Measurements from ENCODE around the gene SOX6. TPM values are rescaled to one million over a fixed set of nuclear protein-coding genes. Genes with fewer than 3 reads are reported as not detected.
"Not testable (repeated sequence)": the region's sequence is repeated elsewhere in the genome, so short reads cannot be mapped to it uniquely, and the experiment has no call there.

Gene SOX6
- total RNA-seq, 1 donor from 2014 or later, result not detected

DNA sequence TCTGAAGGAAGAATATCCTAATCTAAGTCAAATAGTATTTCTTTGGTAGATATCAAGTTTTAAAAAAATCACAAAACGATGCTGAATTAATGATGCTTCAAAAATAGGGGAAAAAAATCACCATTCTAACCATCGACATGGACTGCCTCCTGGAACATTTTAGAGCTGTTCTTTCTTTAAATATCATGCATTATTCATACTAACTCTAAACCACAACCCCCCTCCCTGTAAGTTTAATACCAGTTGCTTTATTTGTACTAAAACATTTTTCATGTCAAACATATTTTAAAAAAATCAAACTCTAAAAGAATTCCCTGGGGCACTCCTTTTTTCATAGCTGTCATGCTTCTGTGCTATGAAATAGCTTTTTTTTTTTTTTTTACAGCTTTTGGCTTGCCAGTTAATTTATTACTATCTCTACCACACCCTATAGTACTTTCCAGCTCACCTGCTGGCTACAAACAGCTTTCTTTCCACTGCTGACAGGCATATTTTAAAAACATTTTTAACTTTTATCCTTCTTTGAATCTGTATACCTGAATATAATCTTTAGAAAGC, 256.9 kb downstream of the SOX6 start:
- intact Hi-C loops (cut with micrococcal nuclease), result no loop called here

DNA sequence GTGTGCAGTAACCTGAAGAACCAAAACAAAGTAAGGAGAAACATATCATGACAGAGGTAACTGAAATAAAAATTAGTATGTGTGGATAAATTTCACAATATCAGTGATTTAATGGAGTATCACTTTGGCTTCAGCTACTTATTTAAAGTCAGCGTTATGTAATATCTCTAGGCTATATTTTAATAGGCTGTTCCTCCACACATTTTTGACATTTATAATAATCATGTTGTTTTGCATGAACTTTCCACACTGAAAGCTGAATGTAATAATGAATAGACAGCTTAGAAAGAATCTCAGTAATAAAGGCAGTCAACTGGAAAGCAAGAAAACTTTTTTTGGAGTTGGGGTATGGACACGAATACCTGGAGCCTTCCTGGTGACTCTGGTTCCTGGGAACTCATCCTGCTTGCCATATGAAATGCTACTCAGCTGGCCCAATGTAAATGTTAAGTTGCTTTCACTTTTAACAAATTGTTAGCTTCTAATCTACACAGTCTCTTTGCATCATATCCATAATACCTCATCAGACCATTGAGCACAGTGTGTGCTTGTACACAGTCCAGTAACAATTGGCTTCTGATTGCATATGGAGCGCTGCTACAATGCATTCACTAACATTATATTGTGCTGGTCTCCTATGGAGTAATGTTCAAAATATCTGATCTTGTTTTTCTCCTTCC, 257.7 kb downstream of the SOX6 start:
- intact Hi-C loops (cut with micrococcal nuclease), result no loop called here

DNA sequence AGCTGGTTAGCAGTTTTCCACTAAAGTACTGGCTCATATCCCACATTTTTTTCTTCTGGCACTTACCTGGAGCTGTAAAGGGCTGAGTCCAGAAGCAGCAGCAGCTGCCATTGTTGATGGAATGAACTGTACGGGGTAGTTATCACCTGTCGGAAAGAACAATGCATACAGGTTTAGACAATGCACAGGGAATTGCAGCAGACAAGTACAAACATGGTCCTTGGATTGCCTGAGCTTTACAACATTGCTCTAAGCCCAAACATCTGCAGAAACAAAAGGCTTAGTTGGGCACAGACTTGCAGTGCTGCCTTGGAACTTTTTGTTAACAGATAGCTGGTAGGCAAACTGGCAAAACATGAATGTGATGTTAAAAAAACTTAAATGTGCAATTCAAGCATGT, 258.8 kb downstream of the SOX6 start:
- intact Hi-C loops (cut with micrococcal nuclease), result no loop called here

DNA sequence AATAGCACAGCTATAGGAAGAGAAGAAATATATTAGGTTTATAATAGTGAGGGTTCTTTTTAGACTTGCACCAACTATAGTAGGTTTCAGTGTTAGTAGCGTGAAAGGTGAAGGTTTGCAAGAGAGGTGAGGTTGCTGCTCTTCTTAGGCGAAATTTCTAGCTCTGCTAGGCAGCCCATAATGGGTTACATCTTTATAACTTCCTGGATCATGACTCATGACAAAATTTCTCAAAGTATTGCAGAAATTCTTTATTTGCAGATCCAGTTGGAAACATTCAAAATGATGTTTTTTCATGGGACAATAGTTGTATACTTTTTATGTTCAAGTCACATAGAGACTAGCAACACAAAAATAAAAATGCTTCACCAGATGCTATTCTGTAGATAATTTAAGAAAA, 260.0 kb downstream of the SOX6 start:
- intact Hi-C loops (cut with micrococcal nuclease), result no loop called here

DNA sequence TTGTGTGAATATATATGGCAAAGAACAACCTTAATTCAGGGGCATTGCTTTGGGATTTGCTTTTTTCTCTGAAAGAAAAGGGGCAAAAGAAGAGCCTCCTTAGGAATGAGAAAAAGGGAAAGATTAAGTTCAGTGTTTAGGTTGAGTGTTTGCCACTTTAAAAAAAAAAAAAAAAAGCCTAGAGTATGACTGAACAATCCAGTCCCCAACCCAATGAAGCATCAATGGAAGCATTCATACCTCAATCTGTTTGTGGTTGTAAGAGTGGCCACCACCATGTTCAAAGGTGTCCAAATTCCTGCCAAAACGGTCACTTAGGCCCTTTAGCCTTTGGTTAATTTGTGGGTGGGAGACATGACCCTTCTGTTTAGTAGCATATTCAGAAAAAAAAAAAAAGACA, 260.6 kb downstream of the SOX6 start:
- intact Hi-C loops (cut with micrococcal nuclease), result no loop called here

DNA sequence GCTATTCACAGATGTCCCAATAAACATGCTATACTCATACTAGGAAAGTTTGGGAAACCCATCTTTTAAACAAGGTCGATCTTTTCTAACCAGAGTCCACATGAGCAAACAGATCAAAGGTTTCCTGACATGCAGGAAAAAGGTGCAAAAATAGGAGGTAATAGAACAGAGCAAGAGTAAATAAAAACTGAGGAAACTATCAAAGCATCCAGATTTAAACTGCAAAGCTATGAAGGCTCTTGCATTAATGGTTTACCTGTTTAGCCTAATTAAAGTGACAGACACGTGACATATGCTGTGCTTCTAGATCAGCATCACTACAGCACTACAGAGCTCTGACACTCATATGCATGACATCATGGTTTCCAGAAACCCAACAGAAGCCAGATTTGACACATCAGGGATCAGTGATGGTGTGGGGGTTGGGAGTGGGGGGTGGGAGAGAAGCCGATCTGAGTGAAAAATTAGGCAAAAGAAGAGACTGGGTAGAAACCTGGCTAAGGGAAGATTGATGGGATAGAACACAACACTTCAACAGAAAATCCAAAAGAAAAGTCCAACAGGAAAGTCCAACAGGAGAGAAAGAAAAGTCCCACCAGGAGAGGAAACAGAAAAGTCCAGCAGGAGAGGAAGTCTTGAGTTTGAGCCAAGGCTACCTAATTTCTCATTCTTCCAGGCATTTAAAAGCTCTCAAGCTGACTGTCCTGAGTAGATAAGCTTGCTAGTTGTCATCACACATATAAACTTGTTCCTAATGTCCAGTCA, 262.3 kb downstream of the SOX6 start:
- intact Hi-C loops (cut with micrococcal nuclease), result no loop called here

DNA sequence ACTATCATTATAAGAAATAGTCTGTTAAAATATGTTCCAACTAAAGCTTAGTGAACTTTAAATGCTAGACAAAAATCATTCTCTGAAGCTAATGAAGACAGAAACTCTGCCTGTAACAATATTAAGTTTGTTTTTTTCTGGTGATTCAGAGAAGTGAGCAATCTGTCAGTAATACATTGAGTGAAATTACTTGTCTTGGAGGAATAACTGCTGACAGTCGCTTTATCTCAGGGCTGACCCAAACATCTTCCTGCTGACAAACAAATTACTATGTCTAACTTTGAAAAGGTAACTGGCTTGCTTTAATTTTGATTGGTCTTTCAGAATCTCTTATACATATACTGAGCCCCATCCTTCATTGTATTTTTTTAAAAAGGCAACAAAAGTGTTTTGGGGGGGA, 264.5 kb downstream of the SOX6 start:
- intact Hi-C loops (cut with micrococcal nuclease), result no loop called here

DNA sequence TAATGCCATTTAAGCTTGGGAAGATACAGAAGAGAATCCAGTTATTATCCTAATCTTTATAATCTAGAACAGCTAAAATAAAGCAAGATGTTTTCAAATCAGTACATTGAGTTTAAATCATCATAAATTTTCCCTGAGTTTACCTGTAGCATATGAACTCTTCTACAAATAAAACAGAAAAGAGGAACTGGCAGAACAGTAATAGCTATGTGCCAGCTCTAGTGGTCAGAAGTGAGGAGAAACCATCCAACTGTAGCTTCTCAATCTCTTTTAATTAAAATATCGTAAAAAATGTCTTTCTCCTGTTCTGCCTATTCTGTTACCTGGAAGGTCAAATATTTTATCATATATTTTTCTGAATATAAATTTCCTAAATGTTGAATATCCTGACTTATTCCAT, 266.9 kb downstream of the SOX6 start:
- intact Hi-C loops (cut with micrococcal nuclease), result no loop called here

DNA sequence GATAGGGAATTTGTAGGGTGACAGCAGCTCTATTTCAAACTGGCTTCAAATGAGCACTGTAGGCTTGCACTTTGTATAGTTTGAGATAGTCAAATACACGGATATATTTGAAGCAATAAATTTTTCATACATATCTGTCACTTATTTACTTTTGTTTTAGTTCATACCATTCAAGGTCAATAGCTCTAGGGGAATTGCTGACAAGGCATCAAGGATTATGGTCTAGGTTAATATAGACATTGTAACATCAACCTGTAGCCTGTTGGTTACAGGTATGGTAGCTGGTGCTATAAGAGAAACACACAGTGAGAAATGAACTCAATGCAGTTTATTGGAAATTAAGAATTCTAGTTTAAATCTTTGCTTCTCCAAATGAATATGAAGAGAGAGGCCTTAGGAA, 267.6 kb downstream of the SOX6 start:
- intact Hi-C loops (cut with micrococcal nuclease), result no loop called here

DNA sequence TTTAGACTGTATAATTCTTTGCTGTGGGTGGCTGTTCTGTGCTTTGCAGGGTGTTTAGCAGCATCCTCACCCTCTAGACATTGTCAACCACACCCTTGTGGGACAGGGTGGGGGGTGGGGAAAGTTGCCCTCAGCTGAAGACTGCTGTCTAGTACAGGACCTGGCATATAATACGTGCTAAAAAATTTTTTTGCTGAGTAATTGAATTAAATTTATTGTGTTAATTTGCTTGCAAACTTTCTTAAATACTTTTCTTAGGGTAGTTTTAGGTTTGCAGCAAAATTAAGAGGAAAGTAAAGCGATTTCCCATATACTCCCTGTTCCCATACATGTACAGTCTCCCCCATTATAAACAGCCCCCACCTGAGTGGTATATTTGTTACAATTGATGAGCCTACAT, 268.5 kb downstream of the SOX6 start:
- intact Hi-C loops (cut with micrococcal nuclease), result no loop called here

DNA sequence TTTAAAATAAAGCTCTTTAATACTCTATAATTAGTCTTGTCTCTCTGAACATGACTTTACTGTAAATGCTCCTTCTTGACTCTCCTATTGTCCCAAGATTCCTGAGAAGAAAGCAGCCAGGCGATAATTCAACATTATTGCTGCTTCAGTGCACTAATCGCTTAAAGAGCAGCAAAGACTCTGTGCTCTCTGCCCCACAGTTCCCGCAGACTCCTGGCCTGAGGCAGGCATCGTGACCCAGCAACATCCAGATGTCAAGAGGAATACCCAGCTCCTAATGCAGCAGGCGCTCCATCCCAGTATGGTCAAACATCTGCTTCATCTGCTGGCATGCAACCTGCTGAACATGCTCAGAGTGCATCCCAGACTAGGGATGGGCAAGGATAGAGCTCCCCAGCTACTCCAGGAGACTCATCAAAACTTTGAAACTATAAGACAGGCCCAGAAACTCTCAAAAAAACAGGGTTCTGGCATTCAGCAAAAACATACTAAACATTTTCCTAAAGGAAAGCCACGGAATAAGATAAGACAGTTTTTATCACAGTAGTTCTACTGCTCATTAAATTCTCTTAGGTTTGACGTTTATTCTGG, 270.0 kb downstream of the SOX6 start:
- intact Hi-C loops (cut with micrococcal nuclease), result no loop called here

DNA sequence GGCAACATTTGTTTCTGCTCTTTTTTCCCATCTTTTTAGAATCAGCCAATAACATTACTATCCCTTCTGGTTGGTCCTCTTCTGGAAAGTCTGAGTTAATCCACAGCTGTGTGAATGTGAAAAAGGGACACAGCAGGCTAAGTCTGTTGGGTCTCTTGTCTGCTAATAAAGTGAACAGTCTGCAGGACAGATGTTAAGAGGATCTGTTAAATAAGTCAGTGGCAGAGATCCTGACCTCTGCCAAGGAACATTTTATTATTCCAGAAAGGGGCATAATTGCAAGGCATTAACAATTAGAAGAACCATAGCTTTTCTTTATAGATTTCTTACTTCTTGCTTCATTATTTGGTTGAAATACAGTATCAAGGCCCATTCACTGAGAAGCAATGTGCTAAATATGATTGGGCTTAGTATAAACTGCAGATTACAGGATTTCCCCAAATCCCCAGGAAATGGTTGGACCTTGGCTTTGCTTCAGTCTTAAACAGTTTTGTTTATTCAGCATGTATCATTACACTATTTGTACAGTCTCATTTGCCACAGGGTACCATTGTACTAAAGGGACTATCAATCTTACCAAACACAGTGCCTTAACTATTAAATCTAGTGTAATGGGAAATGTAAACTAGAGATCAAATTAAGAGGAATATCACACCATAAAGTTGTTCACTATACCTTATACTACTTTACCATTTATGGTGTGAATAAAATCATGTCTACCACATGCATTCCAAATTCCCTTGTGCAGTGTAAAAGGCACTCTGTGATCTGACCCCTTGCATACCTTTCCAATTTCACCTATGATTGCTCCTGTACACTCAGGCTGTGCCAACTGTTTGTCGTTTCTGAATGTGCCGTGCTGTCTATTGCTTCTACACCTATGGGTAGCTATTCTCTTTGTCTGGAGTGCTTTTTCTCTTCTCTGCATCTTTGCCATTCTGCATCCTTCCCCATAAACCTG, 274.0 kb downstream of the SOX6 start:
- intact Hi-C loops (cut with micrococcal nuclease), result no loop called here

DNA sequence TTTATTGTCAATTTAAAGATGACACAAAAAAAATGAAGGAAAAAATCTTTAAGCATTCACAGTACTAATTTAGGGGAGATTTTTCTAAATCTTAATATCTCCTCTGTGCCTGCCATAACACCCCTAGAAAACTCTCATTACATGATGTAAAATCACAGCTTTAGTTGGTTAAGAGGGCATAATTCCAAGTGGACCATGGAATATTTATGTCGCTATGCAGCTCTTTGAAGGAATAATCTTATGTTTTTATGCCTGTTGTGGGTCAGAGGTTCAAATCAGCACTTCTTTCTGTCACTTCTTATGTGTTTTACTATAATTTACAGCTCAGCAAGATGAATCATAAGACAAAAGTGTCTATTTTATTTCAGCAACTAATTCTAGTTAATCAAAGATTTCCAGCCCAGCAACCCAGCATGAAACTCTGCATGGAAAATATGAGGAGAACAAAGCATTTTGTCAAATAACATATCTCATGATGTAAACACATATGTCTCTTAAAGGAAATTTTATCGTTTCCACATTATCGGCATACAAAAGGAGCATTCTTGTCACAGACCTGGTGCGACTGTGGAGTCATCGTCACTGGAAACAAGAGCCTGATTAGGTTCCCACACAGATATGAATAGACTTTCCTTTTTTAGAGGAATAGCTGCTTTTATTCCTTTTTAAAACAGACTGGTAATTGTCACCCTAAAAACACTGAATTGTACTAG, 274.8 kb downstream of the SOX6 start:
- intact Hi-C loops (cut with micrococcal nuclease), result no loop called here

DNA sequence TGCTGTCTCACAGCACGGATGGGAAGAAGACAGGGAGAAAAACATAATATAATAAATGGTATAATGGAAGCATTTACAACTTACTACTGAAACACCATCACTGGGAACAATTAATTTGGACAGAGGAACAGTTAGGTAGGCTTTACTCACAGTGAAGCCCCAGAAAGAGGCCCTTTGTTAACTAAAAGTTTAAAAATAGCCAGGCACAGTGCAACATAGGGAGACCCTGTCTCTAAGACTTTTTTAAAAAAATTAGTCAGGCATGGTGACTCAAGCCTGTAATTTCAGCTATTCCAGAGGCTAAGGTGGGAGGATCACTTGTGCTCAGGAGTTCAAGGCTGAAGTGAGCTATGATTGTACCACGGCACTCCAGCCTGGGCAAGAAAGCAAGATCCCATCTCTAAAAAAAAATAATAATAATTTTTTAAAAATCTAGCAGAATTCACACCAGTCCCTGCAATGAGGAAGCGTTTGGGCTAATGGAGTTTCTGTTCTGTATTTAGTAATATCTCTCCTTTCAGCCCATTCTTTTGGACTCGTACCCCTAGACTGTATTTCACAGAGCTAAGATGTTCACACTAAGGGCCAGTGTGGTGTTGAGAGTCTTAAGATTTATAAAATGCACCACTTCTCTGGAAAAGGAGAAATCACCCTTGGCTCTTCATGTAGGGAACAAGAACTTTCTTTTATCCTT, 275.5 kb downstream of the SOX6 start:
- intact Hi-C loops (cut with micrococcal nuclease), result no loop called here

DNA sequence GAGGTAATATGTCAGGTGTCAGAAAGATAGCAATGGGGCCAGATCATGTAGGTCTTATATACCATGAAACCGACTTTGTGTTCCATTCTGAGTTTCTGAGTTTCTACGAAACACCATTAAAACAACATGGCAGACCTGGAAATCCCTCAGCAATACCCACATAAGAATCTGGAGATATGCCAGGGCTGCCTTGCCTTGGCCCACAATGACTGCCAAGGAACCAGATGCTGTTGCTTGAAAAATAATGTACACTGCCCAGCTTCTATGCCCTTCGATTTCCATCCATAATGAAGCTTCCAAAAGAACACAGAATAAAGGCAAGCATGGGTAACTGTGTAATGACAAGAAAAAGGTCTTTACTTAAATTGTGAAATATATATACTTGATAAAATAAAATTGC, 277.4 kb downstream of the SOX6 start:
- intact Hi-C loops (cut with micrococcal nuclease), result no loop called here

DNA sequence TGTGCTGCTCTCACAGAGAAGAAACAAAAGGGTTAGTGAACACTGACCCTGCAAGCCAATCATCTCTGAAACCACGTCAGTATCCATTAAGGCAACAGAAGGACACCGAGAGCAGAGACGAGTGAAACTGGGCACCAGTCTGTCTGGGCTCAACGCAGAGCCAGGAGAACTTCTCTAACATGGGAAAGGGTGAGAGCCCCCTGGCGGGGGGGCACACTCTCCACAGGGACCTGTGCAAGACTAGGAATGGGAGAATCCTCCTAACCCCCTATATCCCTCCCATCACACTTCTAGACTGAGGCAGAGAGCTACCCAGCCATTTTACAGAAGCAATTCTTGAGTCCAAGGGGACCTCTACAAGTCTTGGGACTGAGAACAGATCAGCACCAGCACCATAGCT, 285.8 kb downstream of the SOX6 start:
- intact Hi-C loops (cut with micrococcal nuclease), result no loop called here

DNA sequence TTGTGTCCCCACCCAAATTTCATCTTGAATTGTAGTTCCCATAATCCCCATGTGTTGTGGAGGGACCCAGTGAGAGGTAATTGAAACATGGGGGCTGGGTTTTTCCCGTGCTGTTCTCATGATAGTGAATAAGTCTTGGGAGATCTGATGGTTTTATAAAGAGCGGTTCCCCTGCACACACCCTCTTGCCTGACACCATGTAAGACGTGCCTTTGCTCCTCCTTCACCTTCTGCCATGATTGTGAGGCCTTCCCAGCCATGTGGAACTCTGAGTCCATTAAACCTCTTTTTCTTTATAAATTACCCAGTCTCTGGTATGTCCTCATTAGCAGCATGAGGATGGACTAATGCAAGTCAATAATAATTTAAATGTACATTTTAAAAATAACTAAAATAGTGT, 289.1 kb downstream of the SOX6 start:
- intact Hi-C loops (cut with micrococcal nuclease), result not testable (repeated sequence)

DNA sequence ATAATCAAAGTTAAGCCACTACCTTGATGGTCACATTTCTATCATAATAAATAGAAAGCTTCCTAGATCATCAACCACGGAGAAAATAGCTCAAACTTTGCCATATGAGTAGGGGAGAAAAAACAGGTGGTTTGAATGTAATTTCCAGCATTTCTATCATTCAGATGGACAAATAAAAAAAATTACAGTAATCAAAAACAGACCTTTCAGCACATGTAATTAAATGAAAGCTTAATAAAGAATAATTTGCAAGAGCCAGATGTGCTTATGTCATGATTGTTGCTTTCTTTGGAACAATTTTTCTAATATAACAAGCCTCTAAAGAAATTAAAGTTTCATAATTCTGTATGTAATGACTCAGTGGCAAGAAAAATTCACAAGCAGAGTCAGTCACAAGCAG, 297.0 kb downstream of the SOX6 start:
- intact Hi-C loops (cut with micrococcal nuclease), result no loop called here

DNA sequence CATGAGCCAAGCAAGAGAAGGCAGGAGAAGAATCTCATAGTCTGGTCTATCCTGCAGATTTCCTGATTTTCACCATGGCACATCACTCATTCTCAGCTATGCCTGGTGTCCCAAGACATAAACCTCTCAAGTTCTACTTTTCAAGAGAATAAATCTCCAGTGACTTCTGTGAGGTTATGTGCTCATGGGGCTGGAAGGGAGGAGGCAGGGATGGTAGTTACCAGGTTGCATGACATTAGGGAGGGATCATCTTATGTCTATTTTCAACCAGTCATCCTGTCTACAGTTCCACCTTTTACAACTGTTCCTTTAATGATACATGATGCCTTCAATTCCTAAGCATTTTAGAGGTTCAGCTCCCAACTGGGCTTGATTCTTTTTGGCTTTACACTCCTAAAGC, 297.7 kb downstream of the SOX6 start:
- intact Hi-C loops (cut with micrococcal nuclease), result no loop called here

DNA sequence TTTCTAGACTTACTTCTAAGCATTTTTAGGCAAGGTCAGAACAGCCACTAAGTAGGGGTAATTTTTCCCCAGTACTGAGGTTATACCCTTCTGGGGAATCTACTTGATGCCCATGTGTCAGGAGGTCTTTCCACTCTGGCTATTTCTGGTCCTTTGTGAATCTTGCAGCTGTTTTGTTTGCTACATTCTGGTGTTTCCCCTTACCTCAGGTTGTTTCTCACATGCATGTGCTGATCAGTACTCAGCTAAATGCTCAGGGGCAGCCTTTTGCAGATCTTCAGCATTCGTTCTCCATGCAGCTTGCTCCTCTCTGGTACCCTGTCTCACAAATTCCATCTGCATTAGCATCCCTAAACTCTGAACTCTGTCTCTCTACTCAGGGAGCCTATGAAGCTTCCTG, 303.6 kb downstream of the SOX6 start:
- intact Hi-C loops (cut with micrococcal nuclease), result no loop called here

Measured in T-helper 2 cell treated with Interferon-gamma antibody and Interleukin-4, amounts not matched to agents 100 ng/mL and 5 ng/mL, for 36 hours (primary cell).